Hair follicular keratinocyte (primary cell): ENCODE results near the gene OLIG2. TPM values are rescaled to one million over a fixed set of nuclear protein-coding genes. Genes with fewer than 3 reads are reported as not detected.

Experiments used
- total RNA-seq: library from RNA; depleted of rRNA; stranded (reverse); fragments of >200 nt; gene quantifications from 2 replicates; pipeline ENCODE4 v1.2.3, GENCODE V29; 2015

The OLIG2 gene
- not detected in 2 replicates for total RNA-seq

GRCh38 chr21:33025489-33026442 lies at the start of gene OLIG2:
Gene OLIG2 (plus strand): TSS chr21:33025935. CDS start chr21:33026863, 928 bp downstream.

GRCh38 chr21:33069994-33070743 lies 44.4 kb downstream of the OLIG2 start, which contains the start of gene OLIG1:
Gene OLIG1 (plus strand): TSS chr21:33070141. CDS start chr21:33070247, 106 bp downstream.

Other genes with a start within 250 kb of the OLIG2 start
- gene OLIG1, start 44.2 kb downstream of the OLIG2 start, total RNA-seq = not detected in 2 replicates
- 7.0 and 9.9 TPM in 2 replicates for gene IFNAR2, start 204.0 kb downstream of the OLIG2 start, total RNA-seq
- 27.3 and 32.1 TPM in 2 replicates for gene IL10RB, start 240.4 kb downstream of the OLIG2 start, total RNA-seq